HG02623 (cell line): Measurements from ENCODE around the gene PFKFB1.

Experiments
- ATAC-seq: cut with Tn5 transposase; IDR thresholded peaks from one replicate; pipeline ENCODE4 v1.9.1; 2021; ENCODE audit warnings: moderate library complexity; ENCODE audit not compliant: unreplicated experiment

Gene PFKFB1

DNA sequence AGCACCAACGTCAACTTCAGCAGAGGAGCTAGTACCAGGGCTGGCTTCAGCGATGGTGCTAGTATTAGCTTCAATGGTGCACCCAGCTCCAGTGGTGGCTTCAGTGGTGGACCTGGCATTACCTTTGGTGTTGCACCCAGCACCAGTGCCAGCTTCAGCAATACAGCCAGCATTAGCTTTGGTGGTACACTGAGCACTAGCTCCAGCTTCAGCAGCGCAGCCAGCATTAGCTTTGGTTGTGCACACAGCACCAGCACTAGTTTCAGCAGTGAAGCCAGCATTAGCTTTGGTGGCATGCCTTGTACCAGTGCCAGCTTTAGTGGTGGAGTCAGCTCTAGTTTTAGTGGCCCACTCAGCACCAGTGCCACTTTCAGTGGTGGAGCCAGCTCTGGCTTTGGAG is 65.1 kb downstream of the PFKFB1 start:
- no peak for ATAC-seq

DNA sequence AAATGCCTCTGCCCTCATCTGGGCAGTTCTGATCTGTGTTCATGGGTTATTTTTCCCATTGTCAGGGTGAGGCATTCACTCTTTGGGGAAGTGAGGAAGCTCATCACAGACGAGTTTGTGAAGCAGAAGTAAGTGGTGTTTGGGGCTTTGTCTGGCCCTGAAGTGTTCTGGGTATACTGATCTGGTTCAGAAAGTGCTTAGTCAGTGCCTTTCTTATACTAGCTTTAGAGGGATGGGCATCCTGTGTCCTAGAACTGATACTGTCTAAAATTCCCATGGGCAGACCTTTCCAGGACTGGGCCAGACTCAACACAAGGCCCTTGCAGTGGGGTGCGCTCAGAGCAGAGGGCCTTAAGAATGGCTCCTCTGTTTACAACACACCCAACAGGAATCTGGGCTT is 67.0 kb downstream of the PFKFB1 start:
- ATAC-seq = no peak

- ATAC-seq = no peak
These were observed 70.6 kb downstream of the PFKFB1 start for GRCh38 chrX:54923376-54923775.

DNA sequence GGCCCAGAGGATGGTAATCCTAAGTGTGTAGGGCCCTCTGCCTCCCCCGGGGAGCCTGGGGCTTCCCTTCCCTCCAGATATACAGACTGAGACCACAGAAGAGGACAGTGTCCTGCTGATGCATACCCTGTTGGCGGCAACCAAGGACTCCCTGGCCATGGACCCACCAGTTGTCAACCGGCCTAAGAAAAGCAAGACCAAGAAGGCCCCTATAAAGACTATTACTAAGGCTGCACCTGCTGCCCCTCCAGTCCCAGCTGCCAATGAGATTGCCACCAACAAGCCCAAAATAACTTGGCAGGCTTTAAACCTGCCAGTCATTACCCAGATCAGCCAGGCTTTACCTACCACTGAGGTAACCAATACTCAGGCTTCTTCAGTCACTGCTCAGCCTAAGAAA is 71.4 kb downstream of the PFKFB1 start:
- no peak for ATAC-seq

DNA sequence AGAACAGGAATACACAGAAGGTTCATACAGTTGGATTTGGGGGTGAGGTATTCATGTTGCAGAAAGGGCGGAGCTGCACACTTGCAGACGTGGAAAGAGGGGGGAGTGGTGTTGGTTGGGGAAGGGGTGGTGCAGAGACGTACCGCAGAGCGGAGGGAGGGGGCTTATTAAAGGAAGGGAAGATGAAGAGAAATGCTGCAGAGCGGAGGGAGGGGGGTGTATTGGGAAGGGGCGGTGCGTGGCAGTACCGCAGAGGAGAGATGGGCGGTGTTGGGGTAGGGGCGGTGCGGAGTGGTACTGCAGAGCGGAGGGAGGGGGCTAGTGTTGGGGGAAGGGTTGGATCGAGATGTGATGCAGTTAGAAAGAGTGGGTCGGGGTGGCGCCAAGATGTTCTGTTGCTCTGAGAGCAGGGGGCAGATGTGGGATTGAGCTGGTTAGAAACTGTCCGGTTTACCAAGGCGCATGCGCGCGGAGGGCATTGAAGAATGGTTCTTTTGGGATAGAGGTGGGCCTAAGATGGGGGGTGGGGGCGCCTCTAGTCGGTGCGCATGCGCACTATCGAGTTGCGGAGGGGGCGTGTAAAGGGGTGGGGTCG is 72.5 kb downstream of the PFKFB1 start:
- ATAC-seq = no peak

- no peak for ATAC-seq
These were observed 73.2 kb downstream of the PFKFB1 start, which contains the start of gene TRO for GRCh38 chrX:54920610-54921426. Gene TRO (plus strand): TSS chrX:54920824. CDS start chrX:54922247, 1,423 bp downstream.

DNA sequence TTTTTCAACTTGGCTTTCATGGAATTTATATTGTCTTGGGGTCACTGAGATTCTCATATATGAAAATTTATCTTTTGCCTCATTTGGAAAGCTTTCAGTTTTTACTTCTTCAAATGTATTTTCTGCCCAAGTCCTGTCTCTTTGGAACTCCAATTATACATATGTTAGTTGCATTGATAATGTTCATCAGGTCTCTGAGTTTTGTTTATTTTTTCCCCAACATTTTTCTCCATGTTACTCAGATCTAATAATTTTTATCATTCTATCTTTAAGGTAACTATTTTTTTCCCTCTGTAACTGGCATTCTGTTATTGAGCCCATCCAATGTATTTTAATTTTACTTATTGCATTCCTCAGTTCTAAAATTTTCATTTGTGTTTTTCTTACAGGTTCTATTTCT is 84.0 kb downstream of the PFKFB1 start:
- no peak for ATAC-seq

DNA sequence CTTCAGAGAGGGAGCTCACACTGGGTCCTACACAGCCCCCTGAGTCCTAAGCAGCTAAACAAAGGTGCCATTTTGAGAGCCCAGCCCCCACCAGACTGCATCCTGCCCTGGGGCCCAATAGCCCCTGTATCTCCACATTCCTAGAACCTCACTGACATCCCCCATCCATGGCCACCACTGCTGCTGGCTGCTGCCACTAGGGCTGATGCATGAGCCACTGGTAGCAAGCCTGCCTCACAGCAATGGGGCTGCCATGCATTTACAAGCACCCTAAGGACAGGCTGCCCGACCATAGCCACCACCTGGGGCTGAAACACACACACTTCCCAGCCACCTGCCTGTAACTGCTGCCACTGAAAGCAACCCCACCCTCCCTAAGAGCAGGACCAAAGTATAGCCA is 99.8 kb downstream of the PFKFB1 start:
- no peak for ATAC-seq

- no peak for ATAC-seq
These were observed 102.4 kb downstream of the PFKFB1 start for GRCh38 chrX:54891573-54891972.

DNA sequence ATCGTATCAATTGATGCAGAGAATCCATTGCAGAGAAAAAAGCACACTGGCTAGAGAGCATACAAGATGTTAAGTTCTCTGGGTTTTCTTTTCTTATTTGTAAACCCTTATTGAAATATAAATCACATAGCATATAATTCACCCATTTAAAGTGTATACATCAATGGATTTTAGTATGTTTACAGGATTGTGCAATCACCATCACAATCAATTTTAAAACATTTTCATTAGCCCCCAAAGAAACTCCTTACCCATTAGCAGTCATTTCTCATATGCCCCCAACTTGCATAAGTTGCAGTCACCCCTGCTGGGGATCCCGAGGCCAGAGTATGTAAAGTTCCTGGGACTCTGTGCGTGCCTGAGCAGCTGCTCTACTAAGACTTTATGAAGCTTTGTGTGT is 108.2 kb downstream of the PFKFB1 start:
- no peak for ATAC-seq
